HCT116 (cell line): Measurements from ENCODE around the gene SLC9A9. TPM values are rescaled to one million over a fixed set of nuclear protein-coding genes. Genes with fewer than 3 reads are reported as not detected.

Experiments used
- ATAC-seq: fragments of 200-7000 bp; cut with Tn5 transposase; 2 replicates; pipeline ENCODE4 v1.9.1; 2020; ENCODE audit warnings: mild to moderate bottlenecking, moderate library complexity
- BruUV-seq: library from RNA; stranded (reverse); fragments of 400-500 nt; replicated peaks from 2 replicates; lab custom pipeline; 2021; lab: Mats Ljungman, UMichigan
- CTCF ChIA-PET: fragments of 300-600 bp; sonication (Branson Sonifier 250); formaldehyde crosslinking; loops from one replicate; lab custom pipeline; 2021; ENCODE audit warnings: antibody characterized with exemption; lab: Charles Lee
- POLR2A ChIA-PET: fragments of 300-600, 350-600 bp; sonication (Branson Sonifier 250); formaldehyde crosslinking; loops from one replicate; lab custom pipeline; 2021; ENCODE audit warnings: antibody characterized with exemption; lab: Charles Lee
- RAD21 ChIA-PET, 2 experiments: fragments of 300-600 bp; sonication (Branson Sonifier 250); formaldehyde crosslinking; loops; one replicate each; lab custom pipeline; 2023; ENCODE audit warnings: low total read pairs in 2 of 2; ENCODE audit not compliant: uncharacterized antibody in 2 of 2, unreplicated experiment in 2 of 2, low non-redundant PET in 1 of 2; lab: Charles Lee
- DNase-seq: peaks from one replicate; pipeline ENCODE4 v3.0.0-alpha.2; 2010; ENCODE audit warnings: low read depth, low spot score
- H2AFZ ChIP-seq: fragments of 200-600 bp; shearing (Covaris generic), sonication (generic); 2 replicates; pipeline ENCODE4 v1.6.1; 2017; ENCODE audit warnings: low read depth, mixed run types, mixed read lengths, antibody characterized with exemption, low read length; ENCODE audit not compliant: poor library complexity, severe bottlenecking
- H3K27ac ChIP-seq: 2 replicates; pipeline ENCODE4 v1.5.1; 2012; ENCODE audit warnings: low read depth, low read length
- H3K27me3 ChIP-seq: fragments of 200-600 bp; sonication (generic); 2 replicates; pipeline ENCODE4 v1.6.1; 2016; ENCODE audit warnings: mixed run types, low read length, mixed read lengths; ENCODE audit not compliant: insufficient read depth
- H3K36me3 ChIP-seq, 2 experiments: fragments of 200-500 bp in 1 of 2; fragments of 200-600 bp in 1 of 2; sonication (Bioruptor generic) in 1 of 2; sonication (generic) in 1 of 2; 2 replicates each; pipeline versions ENCODE4 v1.5.1 to v1.6.1; 2014 to 2016; ENCODE audit warnings: low read length in 2 of 2, inconsistent platforms in 1 of 2, mixed read lengths in 1 of 2, mixed run types in 1 of 2; ENCODE audit not compliant: insufficient read depth in 2 of 2, control insufficient read depth in 1 of 2
- H3K4me1 ChIP-seq, 2 experiments: fragments of 200-600 bp in 1 of 2; sonication (generic) in 1 of 2; 2 replicates each; pipeline versions ENCODE4 v1.5.1 to v1.6.1; 2012 to 2017; ENCODE audit warnings: low read length in 2 of 2, inconsistent platforms in 1 of 2, mild to moderate bottlenecking in 1 of 2, mixed read lengths in 1 of 2, mixed run types in 1 of 2, moderate library complexity in 1 of 2; ENCODE audit not compliant: insufficient read depth in 2 of 2, control insufficient read depth in 1 of 2
- H3K4me2 ChIP-seq: fragments of 200-600 bp; sonication (generic); 2 replicates; pipeline ENCODE4 v1.6.1; 2017; ENCODE audit warnings: mixed run types, low read length, mixed read lengths
- H3K4me3 ChIP-seq, 2 experiments: fragments of 200-600 bp in 1 of 2; sonication (generic) in 1 of 2; replicated peaks in 1 of 2; 2 replicates each; pipeline ENCODE4 v1.5.1; 2011 to 2016; ENCODE audit warnings: low read length in 2 of 2, control low read depth in 1 of 2, low read depth in 1 of 2, mild to moderate bottlenecking in 1 of 2, mixed read lengths in 1 of 2, mixed run types in 1 of 2
- H3K79me2 ChIP-seq: fragments of 200-600 bp; sonication (generic); 2 replicates; pipeline ENCODE4 v1.6.1; 2017; ENCODE audit warnings: mild to moderate bottlenecking, mixed run types, low read length, moderate library complexity, mixed read lengths; ENCODE audit not compliant: insufficient read depth
- H3K9ac ChIP-seq: fragments of 200-600 bp; sonication (generic); 2 replicates; pipeline ENCODE4 v1.6.1; 2016; ENCODE audit warnings: low read length, mixed read lengths
- H3K9me2 ChIP-seq: fragments of 200-600 bp; sonication (generic), shearing (Covaris generic); 2 replicates; pipeline ENCODE4 v1.6.1; 2017; ENCODE audit warnings: mixed run types, mild to moderate bottlenecking, moderate library complexity; ENCODE audit not compliant: insufficient read depth
- H3K9me3 ChIP-seq, 2 experiments: fragments of 200-500 bp in 1 of 2; fragments of 200-600 bp in 1 of 2; sonication (Bioruptor generic) in 1 of 2; sonication (generic) in 1 of 2; 2 replicates each; pipeline ENCODE4 v1.6.1; 2014 to 2017; ENCODE audit warnings: low read length in 2 of 2, mixed read lengths in 2 of 2, inconsistent platforms in 1 of 2, low read depth in 1 of 2, mild to moderate bottlenecking in 1 of 2, mixed run types in 1 of 2, moderate library complexity in 1 of 2; ENCODE audit not compliant: control insufficient read depth in 1 of 2, insufficient read depth in 1 of 2
- H4K20me1 ChIP-seq: fragments of 200-600 bp; sonication (generic), shearing (Covaris generic); 2 replicates; pipeline ENCODE4 v1.6.1; 2017; ENCODE audit warnings: mixed run types, mild to moderate bottlenecking, moderate library complexity; ENCODE audit not compliant: insufficient read depth
- CBX3 ChIP-seq: IDR thresholded peaks from 2 replicates; pipeline ENCODE4 v1.6.1; 2012; ENCODE audit warnings: low read depth
- CEBPB ChIP-seq: IDR thresholded peaks from 2 replicates; pipeline ENCODE4 v1.6.1; 2012; ENCODE audit warnings: low read depth
- CTCF ChIP-seq, 3 experiments: fragments of 200-600 bp in 1 of 3; sonication (generic) in 1 of 3; IDR thresholded peaks in 2 of 3; conservative IDR thresholded peaks in 1 of 3; 2 replicates each; pipeline ENCODE4 v1.5.1; 2012 to 2017; ENCODE audit warnings: low read depth in 2 of 3, low read length in 2 of 3, antibody characterized with exemption in 1 of 3, borderline replicate concordance in 1 of 3, control low read depth in 1 of 3, mild to moderate bottlenecking in 1 of 3, mixed read lengths in 1 of 3, mixed run types in 1 of 3, moderate library complexity in 1 of 3; ENCODE audit not compliant: insufficient read depth in 1 of 3
- EGR1 ChIP-seq: IDR thresholded peaks from 2 replicates; pipeline ENCODE4 v1.6.1; 2012; ENCODE audit warnings: low read depth
- ELF1 ChIP-seq: IDR thresholded peaks from 2 replicates; pipeline ENCODE4 v1.6.1; 2012; ENCODE audit warnings: low read depth, borderline replicate concordance
- EZH2 ChIP-seq: fragments of 200-600 bp; sonication (generic); IDR thresholded peaks from 2 replicates; pipeline ENCODE4 v1.6.1; 2017; ENCODE audit warnings: antibody characterized with exemption, mixed run types
- JUND ChIP-seq: IDR thresholded peaks from 2 replicates; pipeline ENCODE4 v1.6.1; 2012
- POLR2A ChIP-seq: IDR thresholded peaks from 2 replicates; pipeline ENCODE4 v1.7.0; 2011; ENCODE audit warnings: borderline replicate concordance; ENCODE audit not compliant: insufficient read depth, insufficient read length; ENCODE audit errors: extremely low read depth
- POLR2AphosphoS5 ChIP-seq: IDR thresholded peaks from 2 replicates; pipeline ENCODE4 v1.6.1; 2011; ENCODE audit warnings: mild to moderate bottlenecking, low read depth, low read length, moderate library complexity
- RAD21 ChIP-seq: IDR thresholded peaks from 2 replicates; pipeline ENCODE4 v1.6.1; 2012; ENCODE audit warnings: low read depth, mild to moderate bottlenecking
- REST ChIP-seq: IDR thresholded peaks from 2 replicates; pipeline ENCODE4 v1.6.1; 2012; ENCODE audit warnings: low read depth
- SIN3A ChIP-seq: IDR thresholded peaks from 2 replicates; pipeline ENCODE4 v1.6.1; 2012; ENCODE audit warnings: low read depth
- SP1 ChIP-seq: IDR thresholded peaks from 2 replicates; pipeline ENCODE4 v1.6.1; 2012; ENCODE audit warnings: low read depth
- TCF7L2 ChIP-seq: IDR thresholded peaks from 2 replicates; pipeline ENCODE4 v1.7.0; 2011; ENCODE audit warnings: borderline replicate concordance, inconsistent platforms; ENCODE audit not compliant: insufficient read depth, insufficient read length; ENCODE audit errors: extremely low read depth
- YY1 ChIP-seq: IDR thresholded peaks from 2 replicates; pipeline ENCODE4 v1.6.1; 2011; ENCODE audit warnings: low read length, low read depth, moderate library complexity, mild to moderate bottlenecking; ENCODE audit not compliant: insufficient replicate concordance; ENCODE audit errors: extremely low read depth
- ZFX ChIP-seq: fragments of 450-650 bp; IDR thresholded peaks from 2 replicates; pipeline ENCODE4 v1.6.1; 2017
- intact Hi-C: fragments of 100-400 bp; cut with micrococcal nuclease; formaldehyde crosslinking; loops from 2 replicates; pipeline ENCODE4 v1.10.0; 2022
- total RNA-seq: library from RNA; stranded (reverse); gene quantifications from one replicate; pipeline ENCODE4 v1.2.1, GENCODE V29; 2021; ENCODE audit not compliant: unreplicated experiment
- TF ChIP-seq, protein P1 (sequence below): IDR thresholded peaks from 2 replicates; pipeline ENCODE4 v1.6.1; 2012
- TF ChIP-seq, protein P2 (sequence below): IDR thresholded peaks from 2 replicates; pipeline ENCODE4 v1.6.1; 2011; ENCODE audit warnings: mild to moderate bottlenecking, low read length, moderate library complexity; ENCODE audit not compliant: insufficient replicate concordance; ENCODE audit errors: extremely low read depth

The SLC9A9 gene
- total RNA-seq, 1 experiment from 2014 or later = 0.20 TPM

- H3K27me3 ChIP-seq = no peaks in the 10 kb centered on the region
- no peak for DNase-seq
- no peak overlapping the region for H3K27ac ChIP-seq
- ChIA-PET CTCF (no interaction called here), POLR2A (no interaction called here), RAD21 (no interaction called here)
- no TSS peak for BruUV-seq
- intact Hi-C loops = no loop called here
- H3K4me1 ChIP-seq = no peaks in the 10 kb centered on the region
- H2AFZ ChIP-seq = no peak overlapping the region
- no peaks in the 10 kb centered on the region for H4K20me1 ChIP-seq
- TF ChIP-seq CTCF (IDR thresholded peaks at IDR 0.05 in 2 of 3, conservative IDR thresholded peaks at IDR 0.05 in 1 of 3; ENCODE audit: borderline replicate concordance in 1 of 3, insufficient read depth in 1 of 3, low read depth in 2 of 3, low read length in 2 of 3) = no peak
- no peak for TF ChIP-seq TCF7L2
- TF ChIP-seq REST = no peak
- no peak for TF ChIP-seq YY1
- no peak for TF ChIP-seq POLR2A
- no peak for TF ChIP-seq CEBPB
- TF ChIP-seq POLR2AphosphoS5 = no peak
- TF ChIP-seq SIN3A = no peak
- no peak for TF ChIP-seq CBX3
- no peak for TF ChIP-seq JUND
- TF ChIP-seq EGR1 = no peak
- no peak for TF ChIP-seq ZFX
- no peak for TF ChIP-seq RAD21
- TF ChIP-seq, protein P1, sequence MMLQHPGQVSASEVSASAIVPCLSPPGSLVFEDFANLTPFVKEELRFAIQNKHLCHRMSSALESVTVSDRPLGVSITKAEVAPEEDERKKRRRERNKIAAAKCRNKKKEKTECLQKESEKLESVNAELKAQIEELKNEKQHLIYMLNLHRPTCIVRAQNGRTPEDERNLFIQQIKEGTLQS = no peak
- no peak for TF ChIP-seq EZH2
- TF ChIP-seq ELF1 = no peak
- no peak for TF ChIP-seq SP1
- TF ChIP-seq, protein P2, sequence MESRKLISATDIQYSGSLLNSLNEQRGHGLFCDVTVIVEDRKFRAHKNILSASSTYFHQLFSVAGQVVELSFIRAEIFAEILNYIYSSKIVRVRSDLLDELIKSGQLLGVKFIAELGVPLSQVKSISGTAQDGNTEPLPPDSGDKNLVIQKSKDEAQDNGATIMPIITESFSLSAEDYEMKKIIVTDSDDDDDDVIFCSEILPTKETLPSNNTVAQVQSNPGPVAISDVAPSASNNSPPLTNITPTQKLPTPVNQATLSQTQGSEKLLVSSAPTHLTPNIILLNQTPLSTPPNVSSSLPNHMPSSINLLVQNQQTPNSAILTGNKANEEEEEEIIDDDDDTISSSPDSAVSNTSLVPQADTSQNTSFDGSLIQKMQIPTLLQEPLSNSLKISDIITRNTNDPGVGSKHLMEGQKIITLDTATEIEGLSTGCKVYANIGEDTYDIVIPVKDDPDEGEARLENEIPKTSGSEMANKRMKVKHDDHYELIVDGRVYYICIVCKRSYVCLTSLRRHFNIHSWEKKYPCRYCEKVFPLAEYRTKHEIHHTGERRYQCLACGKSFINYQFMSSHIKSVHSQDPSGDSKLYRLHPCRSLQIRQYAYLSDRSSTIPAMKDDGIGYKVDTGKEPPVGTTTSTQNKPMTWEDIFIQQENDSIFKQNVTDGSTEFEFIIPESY = no peak
- H3K36me3 ChIP-seq = no peaks in the 10 kb centered on the region
- H3K9me3 ChIP-seq = no peaks in the 10 kb centered on the region
- no peak overlapping the region for H3K4me2 ChIP-seq
- no peak overlapping the region for H3K4me3 ChIP-seq
- H3K9ac ChIP-seq = no peak overlapping the region
- H3K79me2 ChIP-seq = no peaks in the 10 kb centered on the region
- H3K9me2 ChIP-seq = no peaks in the 10 kb centered on the region
- ATAC-seq = no peak
Measured at GRCh38 chr3:143455480-143455879, 392.8 kb downstream of the SLC9A9 start.
